A673 (cell line): ENCODE measurements around the gene KCNQ1. TPM values are rescaled to one million over a fixed set of nuclear protein-coding genes. Genes with fewer than 3 reads are reported as not detected.

Experiments
- BruUV-seq: library from RNA; stranded (reverse); fragments of 400-500 nt; replicated peaks from 2 replicates; lab custom pipeline; 2021; lab: Mats Ljungman, UMichigan
- CTCF ChIA-PET: fragments of 300-600 bp; sonication (Branson Sonifier 250); formaldehyde crosslinking; loops from one replicate; lab custom pipeline; 2022; ENCODE audit warnings: antibody characterized with exemption; lab: Charles Lee
- POLR2A ChIA-PET: fragments of 300-600 bp; sonication (Branson Sonifier 250); formaldehyde crosslinking; loops from one replicate; lab custom pipeline; 2022; ENCODE audit warnings: antibody characterized with exemption; ENCODE audit not compliant: low non-redundant PET; lab: Charles Lee
- DNase-seq: peaks from one replicate; pipeline ENCODE4 v3.0.0-alpha.2; 2015; ENCODE audit warnings: low spot score
- H3K27ac ChIP-seq: fragments of 200-600 bp; sonication (generic); 2 replicates; pipeline ENCODE4 v1.5.1; 2016; ENCODE audit warnings: mixed run types, low read depth, mild to moderate bottlenecking, mixed read lengths, antibody characterized with exemption, low read length; ENCODE audit not compliant: poor library complexity, severe bottlenecking
- H3K27me3 ChIP-seq: fragments of 200-600 bp; sonication (generic); replicated peaks from 2 replicates; pipeline ENCODE4 v1.6.1; 2017; ENCODE audit warnings: mixed run types, low read depth, mild to moderate bottlenecking, mixed read lengths, antibody characterized with exemption, low read length; ENCODE audit not compliant: insufficient read depth, poor library complexity
- H3K36me3 ChIP-seq: fragments of 200-600 bp; sonication (generic); 2 replicates; pipeline ENCODE4 v1.6.1; 2016; ENCODE audit warnings: mixed run types, mild to moderate bottlenecking, mixed read lengths, antibody characterized with exemption, low read length; ENCODE audit not compliant: insufficient read depth, poor library complexity, severe bottlenecking
- H3K4me1 ChIP-seq: fragments of 200-600 bp; sonication (generic); 2 replicates; pipeline ENCODE4 v1.6.1; 2017; ENCODE audit warnings: mixed run types, mild to moderate bottlenecking, mixed read lengths, antibody characterized with exemption, low read length; ENCODE audit not compliant: insufficient read depth, poor library complexity, severe bottlenecking
- H3K4me3 ChIP-seq: fragments of 200-600 bp; sonication (generic); 2 replicates; pipeline ENCODE4 v1.5.1; 2016; ENCODE audit warnings: low read depth, mixed run types, mild to moderate bottlenecking, mixed read lengths, low read length; ENCODE audit not compliant: poor library complexity, severe bottlenecking
- H3K9me3 ChIP-seq: fragments of 200-600 bp; sonication (generic); 2 replicates; pipeline ENCODE4 v1.6.1; 2016; ENCODE audit warnings: mixed run types, low read depth, mild to moderate bottlenecking, mixed read lengths, antibody characterized with exemption, low read length; ENCODE audit not compliant: poor library complexity, severe bottlenecking
- EZH2 ChIP-seq: fragments of 200-600 bp; sonication (generic); IDR thresholded peaks from 2 replicates; pipeline ENCODE4 v1.6.1; 2017; ENCODE audit warnings: borderline replicate concordance, low read depth, mild to moderate bottlenecking, mixed read lengths, antibody characterized with exemption, low read length; ENCODE audit not compliant: poor library complexity, severe bottlenecking
- intact Hi-C: fragments of 100-400 bp; cut with micrococcal nuclease; formaldehyde crosslinking; loops from one replicate; pipeline ENCODE4 v1.10.0; 2022; ENCODE audit not compliant: unreplicated experiment
- total RNA-seq: library from RNA; stranded (reverse); gene quantifications from 2 replicates; pipeline ENCODE4 v1.2.3, GENCODE V29; 2021
- TF ChIP-seq, protein P1 (sequence below): fragments of 300-800, 200-600 bp; sonication (generic); conservative IDR thresholded peaks from 2 replicates; pipeline ENCODE4 v1.5.1; 2017; ENCODE audit warnings: low read depth, mild to moderate bottlenecking, antibody characterized with exemption, low read length, moderate library complexity, mixed read lengths

The KCNQ1 gene
- total RNA-seq, 1 experiment from 2014 or later: not detected

DNA sequence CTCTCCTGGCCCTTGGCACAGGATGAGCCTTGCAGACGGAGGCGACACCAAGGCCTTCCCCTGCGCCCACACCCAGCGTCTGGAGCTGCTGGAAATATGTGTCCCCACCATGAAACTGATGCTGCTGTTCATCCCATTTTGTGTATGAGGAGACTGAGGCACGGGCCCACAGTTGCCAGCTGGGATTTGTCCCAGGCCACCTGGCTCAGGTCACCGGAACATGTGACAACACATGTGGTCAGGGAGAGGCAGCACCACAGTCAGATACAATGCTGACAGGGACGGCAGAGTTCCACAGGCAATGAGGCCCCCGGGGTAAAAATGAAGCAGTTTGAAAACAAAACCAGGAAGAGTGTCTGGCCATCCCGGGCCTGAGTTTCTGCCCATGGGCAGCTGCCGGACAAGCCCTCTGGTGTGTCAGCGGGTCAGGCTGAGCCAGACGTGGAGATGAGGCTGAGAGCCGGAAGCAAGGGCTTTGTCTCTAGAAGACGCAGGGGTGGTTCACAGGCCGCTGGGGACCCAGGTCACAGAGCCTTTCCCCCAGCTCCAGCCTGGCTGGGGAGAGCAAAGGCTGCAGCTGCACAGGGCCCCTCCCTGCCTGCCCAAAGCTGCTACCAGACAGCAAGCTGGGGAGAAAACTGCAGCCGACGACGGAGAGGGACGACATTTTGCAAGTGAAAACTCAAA, 360.0 kb downstream of the KCNQ1 start:
- no peak for DNase-seq
- TF ChIP-seq, protein P1, sequence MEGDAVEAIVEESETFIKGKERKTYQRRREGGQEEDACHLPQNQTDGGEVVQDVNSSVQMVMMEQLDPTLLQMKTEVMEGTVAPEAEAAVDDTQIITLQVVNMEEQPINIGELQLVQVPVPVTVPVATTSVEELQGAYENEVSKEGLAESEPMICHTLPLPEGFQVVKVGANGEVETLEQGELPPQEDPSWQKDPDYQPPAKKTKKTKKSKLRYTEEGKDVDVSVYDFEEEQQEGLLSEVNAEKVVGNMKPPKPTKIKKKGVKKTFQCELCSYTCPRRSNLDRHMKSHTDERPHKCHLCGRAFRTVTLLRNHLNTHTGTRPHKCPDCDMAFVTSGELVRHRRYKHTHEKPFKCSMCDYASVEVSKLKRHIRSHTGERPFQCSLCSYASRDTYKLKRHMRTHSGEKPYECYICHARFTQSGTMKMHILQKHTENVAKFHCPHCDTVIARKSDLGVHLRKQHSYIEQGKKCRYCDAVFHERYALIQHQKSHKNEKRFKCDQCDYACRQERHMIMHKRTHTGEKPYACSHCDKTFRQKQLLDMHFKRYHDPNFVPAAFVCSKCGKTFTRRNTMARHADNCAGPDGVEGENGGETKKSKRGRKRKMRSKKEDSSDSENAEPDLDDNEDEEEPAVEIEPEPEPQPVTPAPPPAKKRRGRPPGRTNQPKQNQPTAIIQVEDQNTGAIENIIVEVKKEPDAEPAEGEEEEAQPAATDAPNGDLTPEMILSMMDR: no peak
- TF ChIP-seq EZH2: no peak
- Histone ChIP-seq H3K4me1 (no peaks in the 10 kb centered on the region), H3K4me3 (no peak overlapping the region), H3K27me3 (peaks cover 30% of the 10 kb centered on the region), H3K9me3 (peaks cover 3% of the 10 kb centered on the region), H3K27ac (no peak overlapping the region), H3K36me3 (no peaks in the 10 kb centered on the region)
- ChIA-PET CTCF (no interaction called here), POLR2A (no interaction called here)
- intact Hi-C loops: no loop called here
- no TSS peak for BruUV-seq

DNA sequence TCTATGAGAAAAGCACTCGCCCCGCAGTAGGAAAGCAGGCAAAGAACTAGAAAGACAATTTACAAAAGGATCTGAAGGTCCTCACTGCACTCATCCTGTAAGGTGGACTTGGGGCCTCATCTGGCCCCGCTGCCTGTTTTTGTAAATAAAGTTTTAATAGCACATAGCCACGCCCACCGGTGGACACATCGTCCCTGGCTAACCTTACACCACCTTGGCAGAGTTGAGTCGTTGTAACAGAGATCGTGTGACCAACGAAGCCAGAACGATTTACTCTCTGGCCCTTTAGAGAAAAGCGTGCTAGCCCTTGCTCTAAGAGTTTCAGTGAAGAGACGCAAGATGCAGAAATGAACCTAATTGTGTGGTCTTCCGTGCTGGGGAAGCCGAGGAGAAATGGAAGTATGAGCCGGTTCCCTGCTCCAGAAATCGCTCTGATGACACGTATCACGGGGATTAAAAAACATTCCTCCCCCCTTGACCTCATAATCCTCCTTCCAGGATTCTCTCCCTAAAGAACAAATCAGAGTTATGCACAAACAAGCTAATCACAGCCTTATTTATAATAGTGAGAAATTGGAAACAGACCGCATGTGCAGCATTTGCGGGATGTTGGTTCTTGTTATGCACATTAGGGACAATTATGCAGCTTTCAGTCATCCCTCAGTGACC, 360.7 kb downstream of the KCNQ1 start:
- intact Hi-C loops: no loop called here
- no peaks in the 10 kb centered on the region for H3K36me3 ChIP-seq
- peaks cover 30% of the 10 kb centered on the region for H3K27me3 ChIP-seq
- ChIA-PET CTCF (no interaction called here), POLR2A (no interaction called here)
- no peak overlapping the region for H3K4me3 ChIP-seq
- no peak overlapping the region for H3K27ac ChIP-seq
- H3K4me1 ChIP-seq: no peaks in the 10 kb centered on the region
- BruUV-seq: no TSS peak
- TF ChIP-seq, protein P1: no peak
- DNase-seq: no peak
- peaks cover 3% of the 10 kb centered on the region for H3K9me3 ChIP-seq

DNA sequence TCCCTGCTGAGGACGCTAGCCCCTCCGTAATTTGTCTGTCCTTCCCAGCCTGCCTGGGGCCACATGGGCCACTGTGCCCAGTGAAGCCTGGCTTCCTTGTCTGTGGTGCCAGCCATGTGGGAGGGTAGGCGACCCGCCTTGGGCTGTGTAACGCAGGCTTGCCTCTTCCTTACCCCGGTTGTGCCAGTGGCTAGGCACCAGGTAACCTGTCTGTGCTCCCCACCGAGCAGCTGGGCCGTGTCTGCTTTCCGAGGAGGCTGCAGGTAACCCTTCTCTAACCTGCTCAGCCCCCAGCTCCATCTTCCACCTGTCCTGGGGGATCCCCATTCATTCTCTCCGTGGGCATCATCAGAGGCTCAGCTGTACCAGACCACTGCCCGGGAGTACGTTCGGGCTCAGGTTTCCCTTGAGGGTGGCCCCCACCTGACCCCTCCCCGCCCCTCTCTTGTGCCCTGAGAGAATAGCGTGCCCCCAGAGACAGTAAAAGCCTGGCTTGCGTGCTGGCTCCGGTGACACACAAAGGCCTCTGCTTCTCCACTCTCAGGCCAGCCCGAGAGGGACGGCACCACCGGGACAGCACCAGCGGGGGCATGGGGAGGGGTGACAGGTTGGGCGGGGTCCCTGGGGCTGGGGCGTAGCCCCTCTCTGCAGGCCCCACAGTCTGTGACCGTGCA, 361.7 kb downstream of the KCNQ1 start:
- DNase-seq: no peak
- intact Hi-C loops: no loop called here
- BruUV-seq: no TSS peak
- Histone ChIP-seq H3K27ac (no peak overlapping the region), H3K36me3 (no peaks in the 10 kb centered on the region), H3K4me3 (no peak overlapping the region), H3K9me3 (peaks cover 3% of the 10 kb centered on the region), H3K4me1 (no peaks in the 10 kb centered on the region), H3K27me3 (peaks cover 30% of the 10 kb centered on the region)
- ChIA-PET CTCF (no interaction called here), POLR2A (no interaction called here)
- TF ChIP-seq, protein P1: no peak
- TF ChIP-seq EZH2: no peak
